Trophoblast cell (in vitro differentiated cells and primary cell): ENCODE data around the gene MYRIP.

ENCODE experiments used
- DNase-seq, 2 donors: peaks; one replicate each; pipeline ENCODE4 v3.0.0-alpha.2; 2016
- H2AFZ ChIP-seq: 2 replicates; pipeline ENCODE4 v1.6.1; 2013; ENCODE audit warnings: low read length, moderate library complexity, mild to moderate bottlenecking; ENCODE audit not compliant: insufficient read depth, poor library complexity
- H2AK5ac ChIP-seq: 2 replicates; pipeline ENCODE4 v1.6.1; 2013; ENCODE audit warnings: mild to moderate bottlenecking, low read length
- H2BK120ac ChIP-seq: 2 replicates; pipeline ENCODE4 v1.6.1; 2013; ENCODE audit warnings: low read length, mild to moderate bottlenecking, moderate library complexity; ENCODE audit not compliant: insufficient read depth, poor library complexity
- H2BK12ac ChIP-seq: 2 replicates; pipeline ENCODE4 v1.6.1; 2013; ENCODE audit warnings: mild to moderate bottlenecking, low read length, moderate library complexity
- H2BK5ac ChIP-seq: 2 replicates; pipeline ENCODE4 v1.6.1; 2013; ENCODE audit warnings: low read length, low read depth, moderate library complexity, mild to moderate bottlenecking; ENCODE audit not compliant: poor library complexity
- H3K14ac ChIP-seq: 2 replicates; pipeline ENCODE4 v1.6.1; 2013; ENCODE audit warnings: mild to moderate bottlenecking, low read length
- H3K18ac ChIP-seq: 2 replicates; pipeline ENCODE4 v1.6.1; 2013; ENCODE audit warnings: mild to moderate bottlenecking, low read length
- H3K23ac ChIP-seq: 2 replicates; pipeline ENCODE4 v1.6.1; 2013; ENCODE audit warnings: low read length
- H3K27ac ChIP-seq: 2 replicates; pipeline ENCODE4 v1.5.1; 2013; ENCODE audit warnings: low read depth, mild to moderate bottlenecking, inconsistent platforms, low read length, moderate library complexity
- H3K27me3 ChIP-seq: 2 replicates; pipeline ENCODE4 v1.6.1; 2013; ENCODE audit warnings: inconsistent platforms, mild to moderate bottlenecking, low read length, moderate library complexity; ENCODE audit not compliant: insufficient read depth
- H3K36me3 ChIP-seq, 2 experiments: 1 replicate in 1 of 2; 2 replicates in 1 of 2; pipeline ENCODE4 v1.6.1; 2013; ENCODE audit warnings: low read length in 2 of 2, mild to moderate bottlenecking in 2 of 2, moderate library complexity in 1 of 2; ENCODE audit not compliant: insufficient read depth in 2 of 2, control insufficient read depth in 1 of 2
- H3K4ac ChIP-seq: 2 replicates; pipeline ENCODE4 v1.6.1; 2013; ENCODE audit warnings: low read depth, mild to moderate bottlenecking, low read length, moderate library complexity
- H3K4me1 ChIP-seq, 2 experiments: 1 replicate in 1 of 2; 2 replicates in 1 of 2; pipeline ENCODE4 v1.6.1; 2013; ENCODE audit warnings: low read length in 2 of 2, mild to moderate bottlenecking in 2 of 2, moderate library complexity in 1 of 2; ENCODE audit not compliant: insufficient read depth in 2 of 2, control insufficient read depth in 1 of 2
- H3K4me2 ChIP-seq: 2 replicates; pipeline ENCODE4 v1.6.1; 2013; ENCODE audit warnings: inconsistent platforms, mild to moderate bottlenecking, low read length, moderate library complexity
- H3K4me3 ChIP-seq: 2 replicates; pipeline ENCODE4 v1.5.1; 2013; ENCODE audit warnings: mild to moderate bottlenecking, low read depth, low read length, inconsistent platforms
- H3K79me1 ChIP-seq: one replicate; pipeline ENCODE4 v1.6.1; 2013; ENCODE audit warnings: low read length
- H3K79me2 ChIP-seq: 2 replicates; pipeline ENCODE4 v1.6.1; 2013; ENCODE audit warnings: low read length, mild to moderate bottlenecking; ENCODE audit not compliant: control insufficient read depth, insufficient read depth, poor library complexity
- H3K9ac ChIP-seq: 2 replicates; pipeline ENCODE4 v1.6.1; 2013; ENCODE audit warnings: mild to moderate bottlenecking, low read length
- H3K9me3 ChIP-seq: 2 replicates; pipeline ENCODE4 v1.6.1; 2013; ENCODE audit warnings: low read depth, mild to moderate bottlenecking, control low read depth, inconsistent platforms, low read length; ENCODE audit not compliant: insufficient read depth
- H4K12ac ChIP-seq: 2 replicates; pipeline ENCODE4 v1.6.1; 2013; ENCODE audit warnings: low read depth, mild to moderate bottlenecking, low read length, moderate library complexity
- H4K8ac ChIP-seq: 2 replicates; pipeline ENCODE4 v1.6.1; 2013; ENCODE audit warnings: low read depth, mild to moderate bottlenecking, low read length, moderate library complexity
- H4K91ac ChIP-seq: one replicate; pipeline ENCODE4 v1.6.1; 2013; ENCODE audit warnings: low read depth, mild to moderate bottlenecking, low read length, moderate library complexity
- WGBS: extraction: QIAGEN DNeasy Blood & Tissue Kit; methylation state at CpG from one replicate; pipeline ENCODE4 v1.1.7; 2013; ENCODE audit warnings: missing lambda C conversion rate; ENCODE audit not compliant: insufficient read length, insufficient coverage; ENCODE audit errors: extremely low coverage; 5-methylcytosine and 5-hydroxymethylcytosine counted together

MYRIP gene

DNA sequence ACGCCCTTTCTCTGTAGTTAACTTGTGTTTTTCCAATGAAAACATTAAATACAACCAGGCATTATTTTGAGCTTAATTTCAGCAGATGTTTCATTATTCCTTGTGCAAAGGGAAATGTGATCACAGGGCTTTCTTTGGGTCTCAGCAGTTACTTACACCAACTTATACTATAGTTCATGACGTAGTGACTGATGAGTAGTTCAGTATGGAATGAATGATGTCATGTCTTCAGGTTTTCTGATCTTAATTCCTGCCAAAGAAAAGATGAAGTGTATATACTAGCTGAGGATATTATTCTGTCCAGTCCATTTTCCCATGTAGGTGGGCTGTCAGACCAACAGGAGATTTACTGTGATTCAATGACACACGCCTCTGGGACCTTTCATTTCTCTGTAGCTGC, 61.3 kb downstream of the MYRIP start:
- Histone ChIP-seq H3K9me3 (no peaks in the 10 kb centered on the region), H3K36me3 (no peaks in the 10 kb centered on the region), H3K14ac (no peak overlapping the region), H4K8ac (no peak overlapping the region), H3K18ac (no peak overlapping the region), H2BK12ac (no peak overlapping the region), H2AK5ac (no peak overlapping the region), H3K79me1 (no peaks in the 10 kb centered on the region), H2AFZ (no peak overlapping the region), H3K4ac (no peak overlapping the region), H2BK120ac (no peak overlapping the region), H3K27me3 (no peaks in the 10 kb centered on the region), H4K12ac (no peak overlapping the region), H3K9ac (no peak overlapping the region), H3K79me2 (no peaks in the 10 kb centered on the region), H2BK5ac (no peak overlapping the region), H3K4me2 (no peak overlapping the region), H3K4me3 (no peak overlapping the region), H3K4me1 (no peaks in the 10 kb centered on the region), H3K23ac (no peak overlapping the region), H3K27ac (no peak overlapping the region), H4K91ac (no peak overlapping the region)
- peak in 1 of 2 donors; percentile 64 for DNase-seq
- WGBS = no CpG with 5 or more reads among the region's 3 CpGs

GRCh38 chr3:39879581-39879980, 70.2 kb downstream of the MYRIP start:
- Histone ChIP-seq H2BK120ac (no peak overlapping the region), H3K27me3 (no peaks in the 10 kb centered on the region), H3K18ac (no peak overlapping the region), H3K14ac (no peak overlapping the region), H3K4me1 (no peaks in the 10 kb centered on the region), H3K79me2 (no peaks in the 10 kb centered on the region), H3K27ac (no peak overlapping the region), H3K36me3 (no peaks in the 10 kb centered on the region), H3K23ac (no peak overlapping the region), H2BK12ac (no peak overlapping the region), H4K12ac (no peak overlapping the region), H3K9ac (no peak overlapping the region), H3K4me2 (no peak overlapping the region), H3K4ac (no peak overlapping the region), H2AK5ac (no peak overlapping the region), H3K9me3 (peaks cover 3% of the 10 kb centered on the region), H2BK5ac (no peak overlapping the region), H4K91ac (no peak overlapping the region), H3K4me3 (no peak overlapping the region), H2AFZ (no peak overlapping the region), H4K8ac (no peak overlapping the region), H3K79me1 (no peaks in the 10 kb centered on the region)
- DNase-seq = no peak
- no CpG with 5 or more reads among the region's 2 CpGs for WGBS

GRCh38 chr3:39882111-39882510, 72.7 kb downstream of the MYRIP start:
- no peak overlapping the region for H3K27ac ChIP-seq
- H4K8ac ChIP-seq = no peak overlapping the region
- H2BK5ac ChIP-seq = no peak overlapping the region
- H3K4me2 ChIP-seq = no peak overlapping the region
- no peak for DNase-seq
- H2AK5ac ChIP-seq = no peak overlapping the region
- H3K27me3 ChIP-seq = no peaks in the 10 kb centered on the region
- H3K4me3 ChIP-seq = no peak overlapping the region
- no CpG with 5 or more reads among the region's 1 CpG for WGBS
- H3K18ac ChIP-seq = no peak overlapping the region
- no peak overlapping the region for H3K9ac ChIP-seq
- H3K23ac ChIP-seq = no peak overlapping the region
- H3K36me3 ChIP-seq = no peaks in the 10 kb centered on the region
- no peak overlapping the region for H2BK12ac ChIP-seq
- H3K9me3 ChIP-seq = peaks cover 3% of the 10 kb centered on the region
- no peak overlapping the region for H4K12ac ChIP-seq
- no peak overlapping the region for H3K4ac ChIP-seq
- H2AFZ ChIP-seq = no peak overlapping the region
- no peaks in the 10 kb centered on the region for H3K4me1 ChIP-seq
- H3K79me2 ChIP-seq = no peaks in the 10 kb centered on the region
- no peaks in the 10 kb centered on the region for H3K79me1 ChIP-seq
- no peak overlapping the region for H3K14ac ChIP-seq
- H2BK120ac ChIP-seq = no peak overlapping the region
- no peak overlapping the region for H4K91ac ChIP-seq

DNA sequence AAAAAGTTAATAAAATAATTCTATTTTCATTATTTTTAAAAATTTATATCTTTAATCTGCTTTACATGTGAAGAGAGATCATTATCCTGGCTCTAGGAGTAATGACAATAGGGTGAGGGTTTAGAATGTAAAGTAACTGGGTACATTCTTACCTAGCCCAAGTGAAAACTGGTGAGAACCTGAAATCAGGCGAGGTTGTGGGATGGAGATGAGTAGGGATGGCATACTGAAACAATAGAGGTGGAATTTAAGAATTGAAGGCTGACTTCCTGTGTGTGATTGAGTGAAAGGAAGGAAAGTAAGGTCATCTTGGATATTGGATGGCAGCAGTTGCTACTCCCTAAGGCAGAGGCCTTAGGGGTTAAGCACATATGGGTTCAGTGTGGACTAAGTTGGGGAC, 82.7 kb downstream of the MYRIP start:
- Histone ChIP-seq H3K4me3 (no peak overlapping the region), H4K91ac (no peak overlapping the region), H3K4me1 (no peaks in the 10 kb centered on the region), H3K36me3 (no peaks in the 10 kb centered on the region), H3K79me2 (no peaks in the 10 kb centered on the region), H3K27ac (no peak overlapping the region), H2BK120ac (no peak overlapping the region), H2AFZ (no peak overlapping the region), H3K23ac (no peak overlapping the region), H2BK5ac (no peak overlapping the region), H3K14ac (no peak overlapping the region), H3K4me2 (no peak overlapping the region), H4K12ac (no peak overlapping the region), H3K79me1 (no peaks in the 10 kb centered on the region), H3K18ac (no peak overlapping the region), H3K9ac (no peak overlapping the region), H2AK5ac (no peak overlapping the region), H3K4ac (no peak overlapping the region), H3K9me3 (no peaks in the 10 kb centered on the region), H2BK12ac (no peak overlapping the region), H4K8ac (no peak overlapping the region), H3K27me3 (no peaks in the 10 kb centered on the region)
- no peak for DNase-seq
- WGBS = no CpG with 5 or more reads among the region's 1 CpG
